Hepatocyte (in vitro differentiated cells): ENCODE results near the gene MFSD6. TPM values are rescaled to one million over a fixed set of nuclear protein-coding genes. Genes with fewer than 3 reads are reported as not detected.

Experiments
- DNase-seq: peaks from one replicate; pipeline ENCODE4 v3.0.0-alpha.2; 2016; ENCODE audit warnings: low spot score
- H2AFZ ChIP-seq: fragments of 200-600 bp; sonication (generic); 2 replicates; pipeline ENCODE4 v1.6.0; 2016; ENCODE audit warnings: antibody characterized with exemption, mild to moderate bottlenecking
- H3K27ac ChIP-seq: fragments of 200-600 bp; sonication (generic); 2 replicates; pipeline ENCODE4 v1.5.1; 2016; ENCODE audit warnings: mild to moderate bottlenecking
- H3K27me3 ChIP-seq: fragments of 200-600 bp; sonication (generic); 2 replicates; pipeline ENCODE4 v1.6.1; 2016
- H3K36me3 ChIP-seq: fragments of 200-600 bp; sonication (generic); replicated peaks from 2 replicates; pipeline ENCODE4 v1.5.1; 2016; ENCODE audit warnings: low read depth; ENCODE audit not compliant: insufficient read depth
- H3K4me1 ChIP-seq: fragments of 200-600 bp; sonication (generic); 2 replicates; pipeline ENCODE4 v1.5.1; 2016; ENCODE audit warnings: mild to moderate bottlenecking, moderate library complexity; ENCODE audit not compliant: insufficient read depth
- H3K4me2 ChIP-seq: fragments of 200-600 bp; sonication (generic); 2 replicates; pipeline ENCODE4 v1.6.0; 2016
- H3K4me3 ChIP-seq: fragments of 200-600 bp; sonication (generic); 2 replicates; pipeline ENCODE4 v1.5.1; 2016; ENCODE audit warnings: mild to moderate bottlenecking
- H3K79me2 ChIP-seq: fragments of 200-600 bp; sonication (generic); 2 replicates; pipeline ENCODE4 v1.6.0; 2017; ENCODE audit warnings: mild to moderate bottlenecking
- H3K9me2 ChIP-seq: fragments of 200-600 bp; sonication (generic); replicated peaks from 2 replicates; pipeline ENCODE4 v1.6.0; 2017; ENCODE audit warnings: mild to moderate bottlenecking; ENCODE audit not compliant: insufficient read depth
- H3K9me3 ChIP-seq: fragments of 200-600 bp; sonication (generic); 2 replicates; pipeline ENCODE4 v1.5.1; 2016; ENCODE audit warnings: low read depth, mild to moderate bottlenecking
- H4K20me1 ChIP-seq: fragments of 200-600 bp; sonication (generic); 2 replicates; pipeline ENCODE4 v1.6.0; 2016; ENCODE audit warnings: mild to moderate bottlenecking; ENCODE audit not compliant: insufficient read depth, poor library complexity, severe bottlenecking
- CTCF ChIP-seq: fragments of 200-600 bp; sonication (generic); IDR thresholded peaks from 2 replicates; pipeline ENCODE4 v1.5.1; 2016; ENCODE audit warnings: antibody characterized with exemption, mild to moderate bottlenecking; ENCODE audit not compliant: poor library complexity
- EZH2 ChIP-seq: fragments of 200-600 bp; sonication (generic); IDR thresholded peaks from 2 replicates; pipeline ENCODE4 v1.6.1; 2016; ENCODE audit warnings: antibody characterized with exemption, mild to moderate bottlenecking, borderline replicate concordance
- EZH2phosphoT487 ChIP-seq: fragments of 200-600 bp; sonication (generic); IDR thresholded peaks from one replicate; pipeline ENCODE4 v1.6.1; 2018; ENCODE audit warnings: antibody characterized with exemption, mild to moderate bottlenecking, low read depth, moderate library complexity; ENCODE audit not compliant: unreplicated experiment, severe bottlenecking
- WGBS: methylation state at CpG from one replicate; pipeline ENCODE4 v1.1.6; 2016; ENCODE audit warnings: low lambda C conversion rate; ENCODE audit errors: missing lambda C conversion rate; 5-methylcytosine and 5-hydroxymethylcytosine counted together
- polyA plus RNA-seq: library from polyadenylated mRNA; unstranded; fragments of >200 nt; fragmentation: Nextera tagmentation; extraction: Ambion mirVana; gene quantifications from 2 replicates; pipeline ENCODE4 v1.2.1, GENCODE V29; 2016
- total RNA-seq: library from RNA; depleted of rRNA; stranded (reverse); fragments of >200 nt; gene quantifications from 2 replicates; pipeline ENCODE4 v1.2.3, GENCODE V29; 2014

The MFSD6 gene
- total and polyA plus RNA-seq, 2 experiments from 2014 or later, result 9.7 to 15.9 TPM

GRCh38 chr2:190535586-190535985 is 127.4 kb downstream of the MFSD6 start:
- H3K27me3 ChIP-seq, result no peaks in the 10 kb centered on the region
- no peaks in the 10 kb centered on the region for H3K9me2 ChIP-seq
- H4K20me1 ChIP-seq, result no peaks in the 10 kb centered on the region
- WGBS, result 81% methylated on average over 1 of the region's 1 CpG
- no peak for TF ChIP-seq EZH2
- TF ChIP-seq EZH2phosphoT487, result no peak
- TF ChIP-seq CTCF, result no peak
- peaks cover 19% of the 10 kb centered on the region for H3K4me1 ChIP-seq
- H3K79me2 ChIP-seq, result peaks cover 19% of the 10 kb centered on the region
- H3K4me2 ChIP-seq, result peak overlapping the region; percentile 79
- H3K27ac ChIP-seq, result peak overlapping the region; percentile 98
- peak overlapping the region; percentile 63 for H3K4me3 ChIP-seq
- peaks cover 12% of the 10 kb centered on the region for H3K9me3 ChIP-seq
- H2AFZ ChIP-seq, result peak overlapping the region; percentile 99
- H3K36me3 ChIP-seq, result no peaks in the 10 kb centered on the region
- DNase-seq, result no peak

GRCh38 chr2:190537765-190538164 is 129.6 kb downstream of the MFSD6 start:
- DNase-seq, result no peak
- peaks cover 22% of the 10 kb centered on the region for H3K9me3 ChIP-seq
- H3K36me3 ChIP-seq, result no peaks in the 10 kb centered on the region
- no peaks in the 10 kb centered on the region for H3K9me2 ChIP-seq
- H3K79me2 ChIP-seq, result peaks cover 29% of the 10 kb centered on the region
- H3K4me2 ChIP-seq, result no peak overlapping the region
- no peaks in the 10 kb centered on the region for H3K27me3 ChIP-seq
- 95% methylated on average over 1 of the region's 1 CpG for WGBS
- no peak overlapping the region for H3K27ac ChIP-seq
- H2AFZ ChIP-seq, result no peak overlapping the region
- no peak overlapping the region for H3K4me3 ChIP-seq
- peaks cover 12% of the 10 kb centered on the region for H3K4me1 ChIP-seq
- TF ChIP-seq EZH2 (no peak), CTCF (no peak), EZH2phosphoT487 (no peak)
- H4K20me1 ChIP-seq, result no peaks in the 10 kb centered on the region

- Histone ChIP-seq H3K9me3 (peaks cover 22% of the 10 kb centered on the region), H2AFZ (no peak overlapping the region), H3K36me3 (no peaks in the 10 kb centered on the region), H3K4me3 (no peak overlapping the region), H4K20me1 (no peaks in the 10 kb centered on the region), H3K9me2 (no peaks in the 10 kb centered on the region), H3K4me2 (no peak overlapping the region), H3K27ac (no peak overlapping the region), H3K79me2 (peaks cover 26% of the 10 kb centered on the region), H3K4me1 (peaks cover 12% of the 10 kb centered on the region), H3K27me3 (no peaks in the 10 kb centered on the region)
- no peak for TF ChIP-seq EZH2phosphoT487
- TF ChIP-seq CTCF, result no peak
- TF ChIP-seq EZH2, result no peak
- no peak for DNase-seq
Measured at GRCh38 chr2:190538201-190538600, 130.0 kb downstream of the MFSD6 start.

- TF ChIP-seq EZH2phosphoT487, result no peak
- no peak for TF ChIP-seq EZH2
- no peak for TF ChIP-seq CTCF
- no peak for DNase-seq
- no peaks in the 10 kb centered on the region for H3K27me3 ChIP-seq
- no peak overlapping the region for H3K4me3 ChIP-seq
- H3K4me1 ChIP-seq, result peaks cover 5% of the 10 kb centered on the region
- peaks cover 23% of the 10 kb centered on the region for H3K79me2 ChIP-seq
- no peak overlapping the region for H2AFZ ChIP-seq
- 92% methylated on average over 6 of the region's 6 CpGs for WGBS
- H3K9me2 ChIP-seq, result no peaks in the 10 kb centered on the region
- peaks cover 22% of the 10 kb centered on the region for H3K9me3 ChIP-seq
- H4K20me1 ChIP-seq, result no peaks in the 10 kb centered on the region
- no peak overlapping the region for H3K27ac ChIP-seq
- no peaks in the 10 kb centered on the region for H3K36me3 ChIP-seq
- H3K4me2 ChIP-seq, result no peak overlapping the region
Measured at GRCh38 chr2:190540048-190540447, 131.9 kb downstream of the MFSD6 start.
